HepG2 (cell line): Measurements from ENCODE around the gene MPZ. TPM values are rescaled to one million over a fixed set of nuclear protein-coding genes. Genes with fewer than 3 reads are reported as not detected.

ENCODE experiments used
- DMAP1 ChIP-seq: IDR thresholded peaks from 2 replicates; pipeline ENCODE4 v1.6.1; 2016
- E2F1 ChIP-seq: sonication (generic); formaldehyde crosslinking; IDR thresholded peaks from 2 replicates; pipeline ENCODE4 v1.5.0; 2020; ENCODE audit warnings: missing genetic modification reagents
- FOSL1 ChIP-seq: sonication (generic); formaldehyde crosslinking; IDR thresholded peaks from 2 replicates; pipeline ENCODE4 v1.9.0; 2021; ENCODE audit warnings: missing genetic modification reagents, borderline replicate concordance
- FOSL2 ChIP-seq: sonication (generic); formaldehyde crosslinking; IDR thresholded peaks from 2 replicates; pipeline ENCODE4 v1.4.0; 2020; ENCODE audit warnings: missing genetic modification reagents
- HHEX ChIP-seq: IDR thresholded peaks from 2 replicates; pipeline ENCODE4 v1.6.1; 2016; ENCODE audit warnings: control low read depth
- NR2F6 ChIP-seq, 2 experiments: IDR thresholded peaks; 2 replicates each; pipeline ENCODE4 v1.6.1; 2016; ENCODE audit warnings: antibody characterized with exemption in 1 of 2, mild to moderate bottlenecking in 1 of 2
- POGZ ChIP-seq: sonication (generic); formaldehyde crosslinking; IDR thresholded peaks from 2 replicates; pipeline ENCODE4 v1.4.0; 2020; ENCODE audit warnings: mild to moderate bottlenecking, missing genetic modification reagents
- REST ChIP-seq, 2 experiments: IDR thresholded peaks; 2 replicates each; pipeline ENCODE4 v1.6.1; 2011 to 2012; ENCODE audit warnings: low read length in 2 of 2, borderline replicate concordance in 1 of 2, low read depth in 1 of 2, mild to moderate bottlenecking in 1 of 2, moderate library complexity in 1 of 2
- RFXAP ChIP-seq: sonication (generic); formaldehyde crosslinking; IDR thresholded peaks from 2 replicates; pipeline ENCODE4 v1.4.0; 2020; ENCODE audit warnings: missing genetic modification reagents, borderline replicate concordance
- SOX13 ChIP-seq, 3 experiments: fragments of 450-650 bp in 1 of 3; sonication (generic) in 1 of 3; formaldehyde crosslinking in 1 of 3; IDR thresholded peaks in 2 of 3; conservative IDR thresholded peaks in 1 of 3; 2 replicates each; pipeline versions ENCODE4 v1.5.0 to v1.6.1; 2016 to 2020; ENCODE audit warnings: antibody characterized with exemption in 1 of 3, mild to moderate bottlenecking in 1 of 3, missing compliant biosample characterization in 1 of 3, missing genetic modification reagents in 1 of 3, moderate library complexity in 1 of 3
- SP4 ChIP-seq: sonication (generic); formaldehyde crosslinking; IDR thresholded peaks from 2 replicates; pipeline ENCODE4 v1.8.1; 2023; ENCODE audit warnings: mild to moderate bottlenecking, missing genetic modification reagents
- SUZ12 ChIP-seq: fragments of 150-350 bp; IDR thresholded peaks from 2 replicates; pipeline ENCODE4 v1.6.1; 2014; ENCODE audit warnings: low read depth, low read length
- ZBTB44 ChIP-seq: sonication (generic); formaldehyde crosslinking; IDR thresholded peaks from 2 replicates; pipeline ENCODE4 v1.4.0; 2020; ENCODE audit warnings: missing genetic modification reagents
- ZFP91 ChIP-seq: sonication (generic); formaldehyde crosslinking; IDR thresholded peaks from 2 replicates; pipeline ENCODE4 v1.9.0; 2022; ENCODE audit warnings: missing genetic modification reagents, mild to moderate bottlenecking, borderline replicate concordance
- ZNF207 ChIP-seq: fragments of 450-650 bp; IDR thresholded peaks from 2 replicates; pipeline ENCODE4 v1.6.1; 2016; ENCODE audit warnings: antibody characterized with exemption, borderline replicate concordance
- ZNF292 ChIP-seq: sonication (generic); formaldehyde crosslinking; IDR thresholded peaks from 2 replicates; pipeline ENCODE4 v1.8.1; 2022; ENCODE audit warnings: mild to moderate bottlenecking, low read depth, missing genetic modification reagents, borderline replicate concordance
- polyA plus RNA-seq, 8 experiments: library from polyadenylated mRNA; depleted of rRNA in 3 of 8; stranded (reverse) in 7 of 8; unstranded in 1 of 8; fragments of >200 nt; fragmentation: Illumina TruSeq in 4 of 8; extraction: Trizol in 4 of 8; gene quantifications; 2 replicates each; pipeline versions ENCODE4 v1.2.1 to v1.2.3, GENCODE V29; 2011 to 2016; ENCODE audit warnings: low read depth in 4 of 8, missing spikeins in 1 of 8, mixed read lengths in 1 of 8; ENCODE audit not compliant: insufficient read depth in 1 of 8
- total RNA-seq, 5 experiments: library from RNA; depleted of rRNA; stranded (reverse); fragments of >200 nt; fragmentation: Illumina TruSeq; extraction: Trizol; gene quantifications; 2 replicates each; pipeline ENCODE4 v1.2.3, GENCODE V29; 2016; ENCODE audit warnings: low read depth in 1 of 5

Gene MPZ
- total and polyA plus RNA-seq, 2 of the 13 experiments (the other 11 are each of a cell fraction or from before 2014, with no cell fraction given) = 18.3 to 24.6 TPM

- TF ChIP-seq RFXAP (CRISPR knock-in tag) (0 out of 2 replicates have a peak, but pooled peaks have one; percentile 21), ZNF207 (no peak), E2F1 (CRISPR knock-in tag) (peak; percentile 52; the same call in 1 of the 2 replicates), FOSL2 (CRISPR knock-in tag) (peak; percentile 39; the same call in 1 of the 2 replicates), SP4 (CRISPR knock-in tag) (no peak), REST (IDR thresholded peaks at IDR 0.05; ENCODE audit: borderline replicate concordance in 1 of 2, low read depth in 1 of 2, low read length in 2 of 2) (peak in 1 of 2 experiments; percentile 32; a peak in 2 of 4 replicates), FOSL1 (CRISPR knock-in tag) (no peak), HHEX (CRISPR knock-in tag) (no peak), ZNF292 (CRISPR knock-in tag) (peak; percentile 55; the same call in 1 of the 2 replicates), POGZ (CRISPR knock-in tag) (peak; percentile 66; the same call in 1 of the 2 replicates), SUZ12 (no peak), NR2F6 (IDR thresholded peaks at IDR 0.05) (no peak), NR2F6 (CRISPR knock-in tag; IDR thresholded peaks at IDR 0.05) (no peak; the same call in 1 of the 2 replicates), ZFP91 (CRISPR knock-in tag) (peak; percentile 73; the same call in 1 of the 2 replicates), DMAP1 (peak; percentile 60; the same call in 1 of the 2 replicates), SOX13 (IDR thresholded peaks at IDR 0.05) (no peak), SOX13 (CRISPR knock-in tag; conservative IDR thresholded peaks at IDR 0.05 in 1 of 2, IDR thresholded peaks at IDR 0.05 in 1 of 2) (0 out of 4 replicates have a peak, but pooled peaks of 1 of the 2 experiments have one; percentile 43), ZBTB44 (CRISPR knock-in tag) (0 out of 2 replicates have a peak, but pooled peaks have one; percentile 26)
These were observed 4.6 kb upstream of the MPZ start, which contains the start of gene SDHC (continued) for GRCh38 chr1:161314201-161314981.
